ENCODE data around the gene AATK.

Gene AATK

GRCh38 chr17:81118308-81119221, 47.5 kb downstream of the AATK start:
- peak overlapping the region; percentile 74 for H3K27ac Mint-ChIP-seq (ENCODE audit: low read depth)
- DNase-seq (ENCODE audit: low spot score in 2 of 2) (no peak), ATAC-seq (replicated peaks; ENCODE audit: extremely low read depth, poor library complexity, severe bottlenecking) (no peak)
- H3K4me1 Mint-ChIP-seq, result peaks cover 6% of the 10 kb centered on the region
- peaks cover 10% of the 10 kb centered on the region for H3K27me3 Mint-ChIP-seq
- peaks cover 3% of the 10 kb centered on the region for H3K36me3 Mint-ChIP-seq (ENCODE audit: insufficient read depth)
- no peaks in the 10 kb centered on the region for H3K9me3 Mint-ChIP-seq
- peak overlapping the region; percentile 68 for H3K4me3 Mint-ChIP-seq

GRCh38 chr17:81117672-81118198, 48.3 kb downstream of the AATK start:
- H3K4me3 Mint-ChIP-seq, result no peak overlapping the region

DNA sequence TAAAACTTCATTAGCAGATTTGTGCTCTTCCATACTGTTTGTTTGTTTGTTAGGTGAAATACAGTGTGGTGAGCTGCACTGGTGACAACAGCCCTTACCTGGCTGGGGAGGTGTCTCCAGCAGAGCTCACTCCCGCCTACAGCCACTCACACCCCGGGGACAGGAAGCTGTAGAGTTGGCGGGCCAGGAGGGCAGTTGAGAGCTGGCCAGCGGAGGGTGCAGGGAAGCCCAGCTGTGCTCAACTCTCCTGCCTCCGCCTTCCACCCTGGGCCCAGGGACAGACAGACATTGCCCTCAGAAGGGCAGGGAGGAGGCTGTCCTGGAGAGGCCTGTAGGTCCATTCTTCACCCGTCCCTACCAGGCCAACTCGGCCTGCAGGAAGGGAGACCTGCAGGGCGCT, 49.3 kb downstream of the AATK start:
- ATAC-seq (replicated peaks; ENCODE audit: extremely low read depth, poor library complexity, severe bottlenecking) (no peak), DNase-seq (ENCODE audit: low spot score in 2 of 2) (no peak)
- Mint-ChIP-seq H3K4me3 (no peak overlapping the region), H3K27me3 (peaks cover 10% of the 10 kb centered on the region), H3K4me1 (peaks cover 6% of the 10 kb centered on the region), H3K9me3 (no peaks in the 10 kb centered on the region), H3K36me3 (ENCODE audit: insufficient read depth) (peaks cover 3% of the 10 kb centered on the region), H3K27ac (ENCODE audit: low read depth) (no peak overlapping the region)

More at GRCh38 chr17:81117672-81118198, 48.3 kb downstream of the AATK start:
- ATAC-seq (replicated peaks; ENCODE audit: extremely low read depth, poor library complexity, severe bottlenecking) (no peak), DNase-seq (ENCODE audit: low spot score in 2 of 2) (no peak)
- peaks cover 3% of the 10 kb centered on the region for H3K36me3 Mint-ChIP-seq (ENCODE audit: insufficient read depth)
- H3K9me3 Mint-ChIP-seq, result no peaks in the 10 kb centered on the region
- H3K27ac Mint-ChIP-seq (ENCODE audit: low read depth), result no peak overlapping the region
- peaks cover 6% of the 10 kb centered on the region for H3K4me1 Mint-ChIP-seq
- peaks cover 10% of the 10 kb centered on the region for H3K27me3 Mint-ChIP-seq

DNA sequence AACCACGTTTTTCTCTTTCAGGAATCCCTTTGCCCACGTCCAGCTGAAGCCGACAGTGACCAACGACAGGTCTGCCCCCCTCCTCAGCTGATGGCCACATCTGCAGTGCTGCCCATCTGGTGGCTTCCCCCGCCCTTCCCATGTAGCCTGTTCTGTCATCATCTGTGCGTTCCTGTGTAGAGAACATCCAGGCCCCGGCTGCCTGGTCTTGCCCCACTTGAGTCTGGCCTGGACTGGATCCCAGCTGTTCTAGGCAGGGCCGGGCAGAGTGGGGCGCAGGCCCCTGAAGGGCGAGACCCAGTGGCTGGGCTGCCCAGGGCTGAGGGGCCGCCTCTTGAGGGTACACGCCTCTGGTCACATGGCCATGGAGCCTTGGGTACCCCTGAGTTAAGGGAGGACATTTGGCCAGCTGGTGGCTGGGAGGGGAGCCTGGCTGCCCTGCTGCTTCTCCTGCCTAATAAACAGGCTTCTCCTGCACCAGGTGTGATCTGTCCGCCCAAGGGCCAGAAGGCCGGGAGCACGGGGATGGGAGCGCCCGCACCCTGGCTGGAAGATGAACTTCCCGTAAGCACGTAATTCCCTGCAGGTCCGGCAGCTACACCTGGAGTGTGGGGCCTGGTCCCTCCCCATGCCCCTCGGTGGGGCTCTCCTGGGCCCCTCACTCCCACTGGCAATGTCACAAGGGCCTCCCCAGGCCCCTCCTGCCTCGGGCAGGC, 50.1 kb downstream of the AATK start:
- Mint-ChIP-seq H3K36me3 (ENCODE audit: insufficient read depth) (peaks cover 3% of the 10 kb centered on the region), H3K27me3 (peaks cover 10% of the 10 kb centered on the region), H3K4me3 (no peak overlapping the region), H3K27ac (ENCODE audit: low read depth) (no peak overlapping the region), H3K9me3 (no peaks in the 10 kb centered on the region), H3K4me1 (peaks cover 6% of the 10 kb centered on the region)
- DNase-seq (ENCODE audit: low spot score in 2 of 2) (no peak), ATAC-seq (replicated peaks; ENCODE audit: extremely low read depth, poor library complexity, severe bottlenecking) (no peak)

DNA sequence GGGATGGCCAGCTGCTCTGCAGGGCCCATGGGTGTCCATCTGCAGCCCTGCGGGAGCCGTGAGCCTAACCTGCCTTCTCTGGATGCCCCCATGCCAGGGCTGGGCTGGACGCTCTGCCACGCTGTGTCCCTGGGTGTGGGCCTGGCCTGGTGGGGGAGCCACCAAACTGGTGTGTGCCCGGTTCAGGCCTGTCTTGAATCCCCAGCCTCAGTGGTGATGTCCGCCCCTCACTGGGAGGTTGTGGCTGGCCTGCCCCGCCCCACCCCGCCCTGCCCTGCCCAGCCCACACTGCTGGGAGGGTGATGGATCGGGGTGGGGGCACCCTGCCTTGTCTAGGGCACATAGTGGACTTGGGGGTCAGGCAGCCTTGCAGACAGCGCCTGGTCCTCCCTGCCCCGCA, 50.8 kb downstream of the AATK start:
- Mint-ChIP-seq H3K9me3 (no peaks in the 10 kb centered on the region), H3K36me3 (ENCODE audit: insufficient read depth) (peaks cover 3% of the 10 kb centered on the region), H3K27ac (ENCODE audit: low read depth) (peak overlapping the region; percentile 65), H3K27me3 (peaks cover 10% of the 10 kb centered on the region), H3K4me3 (no peak overlapping the region), H3K4me1 (peaks cover 6% of the 10 kb centered on the region)
- no peak for ATAC-seq (replicated peaks; ENCODE audit: extremely low read depth, poor library complexity, severe bottlenecking)
- DNase-seq (ENCODE audit: low spot score in 2 of 2), result no peak

DNA sequence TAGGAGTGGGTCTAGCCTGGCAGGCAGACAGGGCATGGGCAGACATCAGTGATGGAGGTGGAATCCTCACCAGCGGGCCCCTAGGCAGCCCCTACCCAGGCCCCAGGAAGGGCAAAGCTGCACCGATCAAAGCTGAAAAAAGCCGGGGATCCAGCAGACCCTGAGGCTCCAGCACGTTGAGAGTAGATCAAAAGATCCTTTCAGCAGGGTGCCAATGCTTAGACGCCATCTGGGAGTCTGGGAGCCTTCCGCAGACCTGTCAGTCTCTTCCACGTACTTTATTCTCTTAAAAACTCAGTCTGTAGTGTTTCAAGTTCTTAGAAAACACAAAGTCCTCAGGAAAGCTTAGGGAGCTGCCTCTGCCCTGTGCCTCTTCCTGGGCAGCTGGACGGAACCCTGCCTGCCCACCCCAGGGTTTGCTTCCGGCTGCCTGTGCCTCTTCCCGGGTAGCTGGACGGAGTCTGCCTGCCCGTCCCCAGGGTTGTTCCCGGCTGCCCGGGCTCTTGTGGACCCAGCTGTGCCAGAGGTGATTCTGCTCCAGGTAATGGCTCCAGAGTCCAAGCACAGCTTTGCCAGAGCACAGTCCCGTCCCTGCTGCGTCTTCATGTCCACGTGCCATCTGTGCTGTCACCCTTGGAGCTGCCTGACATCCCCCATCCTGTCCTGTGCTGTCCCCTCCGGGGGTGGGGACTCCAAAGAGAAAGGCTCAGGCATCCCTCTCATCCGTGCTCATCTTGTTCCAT, 51.5 kb downstream of the AATK start:
- ATAC-seq (replicated peaks; ENCODE audit: extremely low read depth, poor library complexity, severe bottlenecking), result no peak
- DNase-seq (ENCODE audit: low spot score in 2 of 2), result no peak
- peaks cover 10% of the 10 kb centered on the region for H3K27me3 Mint-ChIP-seq
- no peaks in the 10 kb centered on the region for H3K9me3 Mint-ChIP-seq
- H3K27ac Mint-ChIP-seq (ENCODE audit: low read depth), result peak overlapping the region; percentile 65
- H3K36me3 Mint-ChIP-seq (ENCODE audit: insufficient read depth), result peaks cover under 1% of the 10 kb centered on the region
- H3K4me3 Mint-ChIP-seq, result no peak overlapping the region
- peaks cover 6% of the 10 kb centered on the region for H3K4me1 Mint-ChIP-seq

GRCh38 chr17:81113158-81113724, 52.8 kb downstream of the AATK start:
- Mint-ChIP-seq H3K9me3 (no peaks in the 10 kb centered on the region), H3K4me3 (no peak overlapping the region), H3K27ac (ENCODE audit: low read depth) (no peak overlapping the region), H3K27me3 (peaks cover 3% of the 10 kb centered on the region), H3K36me3 (ENCODE audit: insufficient read depth) (no peaks in the 10 kb centered on the region), H3K4me1 (no peaks in the 10 kb centered on the region)
- DNase-seq (ENCODE audit: low spot score in 2 of 2) (no peak), ATAC-seq (replicated peaks; ENCODE audit: extremely low read depth, poor library complexity, severe bottlenecking) (no peak)

GRCh38 chr17:81112450-81112849, 53.6 kb downstream of the AATK start:
- H3K4me1 Mint-ChIP-seq, result no peaks in the 10 kb centered on the region
- DNase-seq (ENCODE audit: low spot score in 2 of 2) (no peak), ATAC-seq (replicated peaks; ENCODE audit: extremely low read depth, poor library complexity, severe bottlenecking) (no peak)
- H3K27ac Mint-ChIP-seq (ENCODE audit: low read depth), result no peak overlapping the region
- no peaks in the 10 kb centered on the region for H3K9me3 Mint-ChIP-seq
- no peaks in the 10 kb centered on the region for H3K36me3 Mint-ChIP-seq (ENCODE audit: insufficient read depth)
- no peak overlapping the region for H3K4me3 Mint-ChIP-seq
- H3K27me3 Mint-ChIP-seq, result no peaks in the 10 kb centered on the region

DNA sequence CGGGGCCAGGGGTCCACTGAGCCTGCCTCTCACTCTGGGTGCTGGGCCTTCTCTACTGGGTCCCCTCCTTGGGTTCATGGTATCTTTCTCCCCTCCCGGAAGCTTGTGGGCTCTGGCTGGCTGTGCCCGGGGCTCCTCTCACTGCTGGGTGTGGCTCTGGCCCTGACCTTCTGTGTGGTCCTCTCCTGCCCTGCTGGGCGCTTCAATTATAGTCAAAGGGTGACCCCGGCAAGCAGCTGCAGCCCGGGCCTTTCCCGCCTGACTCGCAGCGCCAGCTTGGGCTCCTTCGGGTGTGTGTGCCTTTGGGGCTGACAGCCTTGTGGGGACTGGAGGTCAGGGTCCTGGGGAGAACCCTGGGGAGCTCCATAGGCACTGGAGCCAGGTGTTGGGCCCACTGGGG, 55.0 kb downstream of the AATK start:
- ATAC-seq (replicated peaks; ENCODE audit: extremely low read depth, poor library complexity, severe bottlenecking) (no peak), DNase-seq (ENCODE audit: low spot score in 2 of 2) (no peak)
- Mint-ChIP-seq H3K9me3 (no peaks in the 10 kb centered on the region), H3K4me3 (no peak overlapping the region), H3K36me3 (ENCODE audit: insufficient read depth) (no peaks in the 10 kb centered on the region), H3K27ac (ENCODE audit: low read depth) (no peak overlapping the region), H3K4me1 (no peaks in the 10 kb centered on the region), H3K27me3 (no peaks in the 10 kb centered on the region)

- H3K4me1 Mint-ChIP-seq, result no peaks in the 10 kb centered on the region
- no peaks in the 10 kb centered on the region for H3K27me3 Mint-ChIP-seq
- no peak overlapping the region for H3K4me3 Mint-ChIP-seq
- H3K27ac Mint-ChIP-seq (ENCODE audit: low read depth), result no peak overlapping the region
- no peaks in the 10 kb centered on the region for H3K36me3 Mint-ChIP-seq (ENCODE audit: insufficient read depth)
- no peaks in the 10 kb centered on the region for H3K9me3 Mint-ChIP-seq
- DNase-seq (ENCODE audit: low spot score in 2 of 2), result no peak
- ATAC-seq (replicated peaks; ENCODE audit: extremely low read depth, poor library complexity, severe bottlenecking), result no peak
Observed at GRCh38 chr17:81110488-81111040, 55.5 kb downstream of the AATK start.

- DNase-seq (ENCODE audit: low spot score in 2 of 2) (no peak), ATAC-seq (replicated peaks; ENCODE audit: extremely low read depth, poor library complexity, severe bottlenecking) (no peak)
- Mint-ChIP-seq H3K36me3 (ENCODE audit: insufficient read depth) (no peaks in the 10 kb centered on the region), H3K27me3 (no peaks in the 10 kb centered on the region), H3K4me3 (no peak overlapping the region), H3K9me3 (no peaks in the 10 kb centered on the region), H3K27ac (ENCODE audit: low read depth) (no peak overlapping the region), H3K4me1 (no peaks in the 10 kb centered on the region)
Observed at GRCh38 chr17:81109957-81110356, 56.1 kb downstream of the AATK start.

DNA sequence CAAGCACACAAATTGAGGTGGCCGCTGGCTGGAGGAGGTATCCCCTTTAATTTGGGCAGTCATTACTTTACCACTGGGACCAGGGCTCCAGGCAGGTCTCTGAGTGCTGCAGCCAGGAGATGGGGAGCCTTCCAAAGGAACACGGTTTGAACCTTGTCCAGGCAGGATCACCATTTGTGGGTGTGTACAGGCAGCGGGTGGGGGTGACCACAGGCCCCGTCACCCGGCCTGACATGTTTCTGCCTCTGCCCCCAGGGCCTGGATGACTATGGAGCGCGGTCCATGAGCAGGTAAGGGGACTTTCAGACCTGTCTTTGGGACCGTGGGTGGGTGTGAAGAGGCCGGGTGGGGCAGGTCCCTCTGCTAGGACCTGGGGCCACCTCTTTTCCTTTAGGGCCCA, 57.8 kb downstream of the AATK start:
- H3K9me3 Mint-ChIP-seq, result no peaks in the 10 kb centered on the region
- H3K4me3 Mint-ChIP-seq, result no peak overlapping the region
- H3K4me1 Mint-ChIP-seq, result no peaks in the 10 kb centered on the region
- H3K36me3 Mint-ChIP-seq (ENCODE audit: insufficient read depth), result peaks cover under 1% of the 10 kb centered on the region
- no peaks in the 10 kb centered on the region for H3K27me3 Mint-ChIP-seq
- ATAC-seq (replicated peaks; ENCODE audit: extremely low read depth, poor library complexity, severe bottlenecking) (no peak), DNase-seq (ENCODE audit: low spot score in 2 of 2) (no peak)
- H3K27ac Mint-ChIP-seq (ENCODE audit: low read depth), result no peak overlapping the region
